HCT116 (cell line): ENCODE results near the gene ALAS1. TPM values are rescaled to one million over a fixed set of nuclear protein-coding genes. Genes with fewer than 3 reads are reported as not detected.

Source experiments
- ATAC-seq: fragments of 200-7000 bp; cut with Tn5 transposase; 2 replicates; pipeline ENCODE4 v1.9.1; 2020; ENCODE audit warnings: mild to moderate bottlenecking, moderate library complexity
- BruUV-seq: library from RNA; stranded (reverse); fragments of 400-500 nt; replicated peaks from 2 replicates; lab custom pipeline; 2021; lab: Mats Ljungman, UMichigan
- CTCF ChIA-PET: fragments of 300-600 bp; sonication (Branson Sonifier 250); formaldehyde crosslinking; loops from one replicate; lab custom pipeline; 2021; ENCODE audit warnings: antibody characterized with exemption; lab: Charles Lee
- POLR2A ChIA-PET: fragments of 300-600, 350-600 bp; sonication (Branson Sonifier 250); formaldehyde crosslinking; loops from one replicate; lab custom pipeline; 2021; ENCODE audit warnings: antibody characterized with exemption; lab: Charles Lee
- RAD21 ChIA-PET, 2 experiments: fragments of 300-600 bp; sonication (Branson Sonifier 250); formaldehyde crosslinking; loops; one replicate each; lab custom pipeline; 2023; ENCODE audit warnings: low total read pairs in 2 of 2; ENCODE audit not compliant: uncharacterized antibody in 2 of 2, unreplicated experiment in 2 of 2, low non-redundant PET in 1 of 2; lab: Charles Lee
- DNase-seq: peaks from one replicate; pipeline ENCODE4 v3.0.0-alpha.2; 2010; ENCODE audit warnings: low read depth, low spot score
- H2AFZ ChIP-seq: fragments of 200-600 bp; shearing (Covaris generic), sonication (generic); 2 replicates; pipeline ENCODE4 v1.6.1; 2017; ENCODE audit warnings: low read depth, mixed run types, mixed read lengths, antibody characterized with exemption, low read length; ENCODE audit not compliant: poor library complexity, severe bottlenecking
- H3K27ac ChIP-seq: 2 replicates; pipeline ENCODE4 v1.5.1; 2012; ENCODE audit warnings: low read depth, low read length
- H3K27me3 ChIP-seq: fragments of 200-600 bp; sonication (generic); 2 replicates; pipeline ENCODE4 v1.6.1; 2016; ENCODE audit warnings: mixed run types, low read length, mixed read lengths; ENCODE audit not compliant: insufficient read depth
- H3K36me3 ChIP-seq, 2 experiments: fragments of 200-500 bp in 1 of 2; fragments of 200-600 bp in 1 of 2; sonication (Bioruptor generic) in 1 of 2; sonication (generic) in 1 of 2; 2 replicates each; pipeline versions ENCODE4 v1.5.1 to v1.6.1; 2014 to 2016; ENCODE audit warnings: low read length in 2 of 2, inconsistent platforms in 1 of 2, mixed read lengths in 1 of 2, mixed run types in 1 of 2; ENCODE audit not compliant: insufficient read depth in 2 of 2, control insufficient read depth in 1 of 2
- H3K4me1 ChIP-seq, 2 experiments: fragments of 200-600 bp in 1 of 2; sonication (generic) in 1 of 2; 2 replicates each; pipeline versions ENCODE4 v1.5.1 to v1.6.1; 2012 to 2017; ENCODE audit warnings: low read length in 2 of 2, inconsistent platforms in 1 of 2, mild to moderate bottlenecking in 1 of 2, mixed read lengths in 1 of 2, mixed run types in 1 of 2, moderate library complexity in 1 of 2; ENCODE audit not compliant: insufficient read depth in 2 of 2, control insufficient read depth in 1 of 2
- H3K4me2 ChIP-seq: fragments of 200-600 bp; sonication (generic); 2 replicates; pipeline ENCODE4 v1.6.1; 2017; ENCODE audit warnings: mixed run types, low read length, mixed read lengths
- H3K4me3 ChIP-seq, 2 experiments: fragments of 200-600 bp in 1 of 2; sonication (generic) in 1 of 2; replicated peaks in 1 of 2; 2 replicates each; pipeline ENCODE4 v1.5.1; 2011 to 2016; ENCODE audit warnings: low read length in 2 of 2, control low read depth in 1 of 2, low read depth in 1 of 2, mild to moderate bottlenecking in 1 of 2, mixed read lengths in 1 of 2, mixed run types in 1 of 2
- H3K79me2 ChIP-seq: fragments of 200-600 bp; sonication (generic); 2 replicates; pipeline ENCODE4 v1.6.1; 2017; ENCODE audit warnings: mild to moderate bottlenecking, mixed run types, low read length, moderate library complexity, mixed read lengths; ENCODE audit not compliant: insufficient read depth
- H3K9ac ChIP-seq: fragments of 200-600 bp; sonication (generic); 2 replicates; pipeline ENCODE4 v1.6.1; 2016; ENCODE audit warnings: low read length, mixed read lengths
- H3K9me2 ChIP-seq: fragments of 200-600 bp; sonication (generic), shearing (Covaris generic); 2 replicates; pipeline ENCODE4 v1.6.1; 2017; ENCODE audit warnings: mixed run types, mild to moderate bottlenecking, moderate library complexity; ENCODE audit not compliant: insufficient read depth
- H3K9me3 ChIP-seq, 2 experiments: fragments of 200-500 bp in 1 of 2; fragments of 200-600 bp in 1 of 2; sonication (Bioruptor generic) in 1 of 2; sonication (generic) in 1 of 2; 2 replicates each; pipeline ENCODE4 v1.6.1; 2014 to 2017; ENCODE audit warnings: low read length in 2 of 2, mixed read lengths in 2 of 2, inconsistent platforms in 1 of 2, low read depth in 1 of 2, mild to moderate bottlenecking in 1 of 2, mixed run types in 1 of 2, moderate library complexity in 1 of 2; ENCODE audit not compliant: control insufficient read depth in 1 of 2, insufficient read depth in 1 of 2
- H4K20me1 ChIP-seq: fragments of 200-600 bp; sonication (generic), shearing (Covaris generic); 2 replicates; pipeline ENCODE4 v1.6.1; 2017; ENCODE audit warnings: mixed run types, mild to moderate bottlenecking, moderate library complexity; ENCODE audit not compliant: insufficient read depth
- ATF3 ChIP-seq: IDR thresholded peaks from 2 replicates; pipeline ENCODE4 v1.6.1; 2012
- CTCF ChIP-seq, 3 experiments: fragments of 200-600 bp in 1 of 3; sonication (generic) in 1 of 3; IDR thresholded peaks in 2 of 3; conservative IDR thresholded peaks in 1 of 3; 2 replicates each; pipeline ENCODE4 v1.5.1; 2012 to 2017; ENCODE audit warnings: low read depth in 2 of 3, low read length in 2 of 3, antibody characterized with exemption in 1 of 3, borderline replicate concordance in 1 of 3, control low read depth in 1 of 3, mild to moderate bottlenecking in 1 of 3, mixed read lengths in 1 of 3, mixed run types in 1 of 3, moderate library complexity in 1 of 3; ENCODE audit not compliant: insufficient read depth in 1 of 3
- EGR1 ChIP-seq: IDR thresholded peaks from 2 replicates; pipeline ENCODE4 v1.6.1; 2012; ENCODE audit warnings: low read depth
- ELF1 ChIP-seq: IDR thresholded peaks from 2 replicates; pipeline ENCODE4 v1.6.1; 2012; ENCODE audit warnings: low read depth, borderline replicate concordance
- FOSL1 ChIP-seq: IDR thresholded peaks from 2 replicates; pipeline ENCODE4 v1.6.1; 2012; ENCODE audit warnings: low read depth
- MAX ChIP-seq: IDR thresholded peaks from 2 replicates; pipeline ENCODE4 v1.6.1; 2012
- SIN3A ChIP-seq: IDR thresholded peaks from 2 replicates; pipeline ENCODE4 v1.6.1; 2012; ENCODE audit warnings: low read depth
- SP1 ChIP-seq: IDR thresholded peaks from 2 replicates; pipeline ENCODE4 v1.6.1; 2012; ENCODE audit warnings: low read depth
- SRF ChIP-seq: IDR thresholded peaks from 2 replicates; pipeline ENCODE4 v1.6.1; 2012; ENCODE audit warnings: low read depth
- TCF7L2 ChIP-seq: IDR thresholded peaks from 2 replicates; pipeline ENCODE4 v1.7.0; 2011; ENCODE audit warnings: borderline replicate concordance, inconsistent platforms; ENCODE audit not compliant: insufficient read depth, insufficient read length; ENCODE audit errors: extremely low read depth
- YY1 ChIP-seq: IDR thresholded peaks from 2 replicates; pipeline ENCODE4 v1.6.1; 2011; ENCODE audit warnings: low read length, low read depth, moderate library complexity, mild to moderate bottlenecking; ENCODE audit not compliant: insufficient replicate concordance; ENCODE audit errors: extremely low read depth
- ZFX ChIP-seq: fragments of 450-650 bp; IDR thresholded peaks from 2 replicates; pipeline ENCODE4 v1.6.1; 2017
- intact Hi-C: fragments of 100-400 bp; cut with micrococcal nuclease; formaldehyde crosslinking; loops from 2 replicates; pipeline ENCODE4 v1.10.0; 2022
- total RNA-seq: library from RNA; stranded (reverse); gene quantifications from one replicate; pipeline ENCODE4 v1.2.1, GENCODE V29; 2021; ENCODE audit not compliant: unreplicated experiment

ALAS1 gene
- total RNA-seq, 1 experiment from 2014 or later = 74.0 TPM

GRCh38 chr3:52262447-52262846 lies 64.5 kb downstream of the ALAS1 start:
- ATAC-seq (no peak), DNase-seq (no peak)
- Histone ChIP-seq H3K79me2 (peaks cover 94% of the 10 kb centered on the region), H3K9me2 (no peaks in the 10 kb centered on the region), H3K36me3 (peaks cover 75 to 80% of the 10 kb centered on the region in 2 experiments), H3K4me1 (peaks cover 0 to 5% of the 10 kb centered on the region in 2 experiments; a peak in 2 of 4 replicates), H4K20me1 (peaks cover 3% of the 10 kb centered on the region; the same call in 1 of the 2 replicates), H3K9ac (no peak overlapping the region), H3K27me3 (no peaks in the 10 kb centered on the region), H2AFZ (no peak overlapping the region), H3K9me3 (no peaks in the 10 kb centered on the region), H3K4me2 (no peak overlapping the region), H3K4me3 (no peak overlapping the region), H3K27ac (no peak overlapping the region)
- RAD21 ChIA-PET = no interaction called here
- no TSS peak for BruUV-seq
- CTCF ChIA-PET = no interaction called here
- intact Hi-C loops = no loop called here
- no peak for TF ChIP-seq ELF1
- TF ChIP-seq SRF = no peak
- TF ChIP-seq ATF3 = no peak
- TF ChIP-seq TCF7L2 = no peak
- no peak for TF ChIP-seq YY1
- TF ChIP-seq SP1 = no peak
- TF ChIP-seq CTCF (IDR thresholded peaks at IDR 0.05 in 2 of 3, conservative IDR thresholded peaks at IDR 0.05 in 1 of 3; ENCODE audit: borderline replicate concordance in 1 of 3, insufficient read depth in 1 of 3, low read depth in 2 of 3, low read length in 2 of 3) = no peak
- no peak for TF ChIP-seq EGR1
- no peak for TF ChIP-seq SIN3A
- no peak for TF ChIP-seq FOSL1
- TF ChIP-seq ZFX = no peak
- TF ChIP-seq MAX = no peak
- POLR2A ChIA-PET = no interaction called here

Other genes starting within 250 kb of the ALAS1 start
- gene GPR62, start 242.8 kb upstream of the ALAS1 start, total RNA-seq = not detected
- 48.8 TPM for gene PCBP4, start 230.7 kb upstream of the ALAS1 start, total RNA-seq
- gene ABHD14B, start 224.1 kb upstream of the ALAS1 start, total RNA-seq = 80.9 TPM
- 11.6 TPM for gene ABHD14A, start 223.1 kb upstream of the ALAS1 start, total RNA-seq
- gene ACY1, start 214.6 kb upstream of the ALAS1 start, total RNA-seq = 73.2 TPM
- gene RPL29, start 202.3 kb upstream of the ALAS1 start, total RNA-seq = 1,880 TPM
- gene DUSP7, start 141.6 kb upstream of the ALAS1 start, total RNA-seq = 16.6 TPM
- gene POC1A, start 43.7 kb upstream of the ALAS1 start, total RNA-seq = 34.0 TPM
- gene TLR9, start 27.5 kb downstream of the ALAS1 start, total RNA-seq = 0.15 TPM
- 100 TPM for gene TWF2, start 41.0 kb downstream of the ALAS1 start, total RNA-seq
- 16.6 TPM for gene PPM1M, start 47.6 kb downstream of the ALAS1 start, total RNA-seq
- gene WDR82, start 80.5 kb downstream of the ALAS1 start, total RNA-seq = 89.7 TPM
- 9.1 TPM for gene GLYCTK, start 89.7 kb downstream of the ALAS1 start, total RNA-seq
- 5.5 TPM for gene DNAH1, start 118.2 kb downstream of the ALAS1 start, total RNA-seq
- gene BAP1, start 211.8 kb downstream of the ALAS1 start, total RNA-seq = 72.0 TPM
- 10.0 TPM for gene PHF7, start 212.5 kb downstream of the ALAS1 start, total RNA-seq
- gene SEMA3G, start 246.9 kb downstream of the ALAS1 start, total RNA-seq = 4.2 TPM